KOPT-K1 (cell line): ENCODE measurements around the gene EDNRA.

Source experiments
- H3K27ac ChIP-seq: fragments of 200-600 bp; sonication (generic); 2 replicates; pipeline ENCODE4 v1.5.1; 2016; ENCODE audit warnings: antibody characterized with exemption, mild to moderate bottlenecking, low read depth, low read length; ENCODE audit not compliant: poor library complexity, severe bottlenecking
- H3K36me3 ChIP-seq: fragments of 200-600 bp; sonication (generic); 2 replicates; pipeline ENCODE4 v1.5.1; 2017; ENCODE audit warnings: antibody characterized with exemption, mild to moderate bottlenecking, low read length, moderate library complexity; ENCODE audit not compliant: insufficient read depth
- H3K9me3 ChIP-seq: fragments of 200-600 bp; sonication (generic); 2 replicates; pipeline ENCODE4 v1.5.1; 2017; ENCODE audit warnings: antibody characterized with exemption, low read length, mild to moderate bottlenecking; ENCODE audit not compliant: insufficient read depth, poor library complexity, severe bottlenecking

Gene EDNRA

DNA sequence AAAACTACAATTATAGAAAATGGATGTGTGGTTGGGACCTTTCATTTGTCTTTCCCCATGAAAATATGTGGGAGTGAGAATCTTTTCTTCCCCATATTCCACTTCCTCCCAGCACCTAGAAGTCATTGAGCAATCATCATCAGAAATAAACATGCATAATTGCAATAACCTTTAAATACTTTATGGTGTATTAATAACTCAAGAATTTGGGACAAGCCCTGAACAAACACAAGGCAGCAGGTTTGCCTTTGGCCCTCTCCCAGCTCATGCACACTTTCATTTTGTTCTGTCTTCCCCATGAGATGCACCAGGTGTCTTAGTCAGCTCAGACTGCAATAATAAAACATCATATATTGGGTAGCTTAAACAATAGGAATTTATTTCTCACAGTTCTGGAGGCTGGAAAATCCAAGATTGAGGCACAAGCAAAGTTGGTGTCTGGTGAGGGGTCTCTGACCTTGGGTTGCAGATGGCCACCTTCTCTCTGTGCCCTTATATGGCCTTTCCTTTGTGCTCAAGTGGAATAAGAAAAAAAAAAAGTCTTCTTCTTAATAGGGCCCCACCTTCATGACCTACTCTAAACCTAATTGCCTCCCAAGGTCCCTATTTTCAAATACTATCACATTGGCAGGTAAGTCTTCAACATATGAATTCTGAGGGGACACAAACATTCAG is 101.6 kb downstream of the EDNRA start:
- Histone ChIP-seq H3K27ac (no peak overlapping the region), H3K36me3 (no peaks in the 10 kb centered on the region), H3K9me3 (peaks cover 11% of the 10 kb centered on the region)

DNA sequence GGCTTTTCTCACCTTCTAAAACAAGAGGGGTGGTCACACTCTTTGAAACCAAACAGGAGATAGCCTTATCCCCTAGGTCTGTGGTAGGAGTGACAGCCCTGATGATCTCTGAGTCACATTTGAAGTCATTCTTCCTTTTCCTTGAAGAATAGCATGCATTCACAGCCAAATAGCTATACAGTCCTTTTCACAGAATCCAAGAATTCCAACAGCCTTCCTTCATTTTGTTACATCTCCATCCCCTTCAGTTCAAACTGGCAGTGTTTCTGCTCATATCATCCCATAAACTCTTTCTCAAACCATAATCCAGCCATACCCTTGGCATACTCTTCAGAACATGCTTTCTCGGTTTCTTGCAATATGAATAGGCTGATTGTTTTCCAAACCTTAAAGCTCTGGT is 103.0 kb downstream of the EDNRA start:
- Histone ChIP-seq H3K27ac (no peak overlapping the region), H3K9me3 (peaks cover 11% of the 10 kb centered on the region), H3K36me3 (no peaks in the 10 kb centered on the region)

DNA sequence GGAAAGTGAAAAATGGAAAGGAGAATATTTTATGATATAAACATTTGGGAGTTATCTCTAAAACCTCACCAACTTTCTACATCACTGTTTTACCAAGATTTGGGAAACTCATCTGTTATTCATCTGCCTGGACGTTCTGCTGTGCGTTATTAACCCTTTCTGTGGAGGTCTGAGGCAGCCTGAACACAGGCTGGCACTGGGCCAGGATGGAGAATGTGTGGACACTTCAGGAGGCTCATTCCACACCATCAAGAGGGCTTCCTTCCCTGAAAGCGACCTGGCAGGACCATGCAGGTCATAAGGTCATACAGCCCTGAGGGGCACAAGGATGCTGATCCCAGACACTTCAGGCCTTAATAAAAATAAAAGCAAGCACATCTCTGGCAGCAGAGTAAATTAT is 105.1 kb downstream of the EDNRA start:
- no peak overlapping the region for H3K27ac ChIP-seq
- peaks cover 11% of the 10 kb centered on the region for H3K9me3 ChIP-seq
- no peaks in the 10 kb centered on the region for H3K36me3 ChIP-seq

DNA sequence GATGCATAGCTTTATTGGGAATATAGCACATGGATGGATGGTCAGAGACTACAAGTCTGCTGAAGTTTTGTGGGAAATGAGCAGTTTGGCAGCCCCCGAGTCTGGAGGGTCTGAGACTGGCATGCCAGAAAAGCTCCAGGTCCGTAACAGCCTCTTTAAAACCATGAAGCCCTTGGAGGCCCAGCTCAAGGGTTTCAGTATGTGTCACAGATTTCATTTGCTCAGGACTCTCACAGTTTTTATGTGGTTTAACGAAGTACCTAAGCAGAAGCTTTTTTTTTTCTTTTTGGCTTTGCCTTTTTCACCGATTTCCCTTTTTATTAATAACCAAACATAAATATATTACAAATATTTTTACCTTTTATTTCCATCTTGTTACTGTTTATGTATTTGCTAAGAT is 105.7 kb downstream of the EDNRA start:
- H3K27ac ChIP-seq, result no peak overlapping the region
- H3K36me3 ChIP-seq, result no peaks in the 10 kb centered on the region
- peaks cover 11% of the 10 kb centered on the region for H3K9me3 ChIP-seq

DNA sequence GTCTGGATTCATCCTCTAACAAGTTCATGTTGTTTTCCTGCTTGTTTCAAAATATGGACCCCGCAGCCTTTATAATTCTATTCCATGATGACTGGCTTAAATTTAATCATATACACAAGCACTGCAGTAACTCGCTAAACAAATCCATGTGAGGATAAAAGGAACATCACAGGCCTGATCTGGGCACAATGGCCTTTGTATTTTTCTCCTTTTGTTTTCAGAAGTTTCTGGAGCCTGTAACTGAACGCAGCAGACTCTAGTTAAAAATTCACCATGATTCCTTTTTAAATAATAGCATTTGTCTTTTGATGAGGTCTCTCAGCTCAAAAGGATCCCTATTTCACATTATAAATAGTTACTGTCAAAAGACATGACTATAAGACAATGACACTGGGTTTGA is 106.1 kb downstream of the EDNRA start:
- Histone ChIP-seq H3K9me3 (peaks cover 11% of the 10 kb centered on the region), H3K27ac (no peak overlapping the region), H3K36me3 (no peaks in the 10 kb centered on the region)

DNA sequence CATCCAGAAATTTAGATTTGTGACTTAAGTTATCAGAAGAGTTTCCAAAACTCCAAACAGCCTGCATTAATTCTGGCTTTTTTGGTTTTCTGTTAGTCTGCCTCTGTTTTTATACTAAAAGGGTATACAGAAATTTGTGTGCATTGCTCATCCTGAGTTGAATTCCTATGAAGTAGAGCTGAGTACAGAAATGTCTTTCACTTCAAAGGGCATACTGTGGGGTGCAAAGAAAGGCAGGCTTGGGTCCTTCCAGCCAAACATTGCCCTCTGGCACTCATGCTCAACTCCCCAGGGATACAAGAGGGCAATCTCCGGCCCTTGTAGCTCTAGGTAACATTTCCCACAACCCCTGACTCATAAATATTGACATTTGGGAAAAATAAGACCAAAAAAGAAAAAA is 108.7 kb downstream of the EDNRA start:
- Histone ChIP-seq H3K36me3 (no peaks in the 10 kb centered on the region), H3K9me3 (peaks cover 8% of the 10 kb centered on the region), H3K27ac (no peak overlapping the region)

DNA sequence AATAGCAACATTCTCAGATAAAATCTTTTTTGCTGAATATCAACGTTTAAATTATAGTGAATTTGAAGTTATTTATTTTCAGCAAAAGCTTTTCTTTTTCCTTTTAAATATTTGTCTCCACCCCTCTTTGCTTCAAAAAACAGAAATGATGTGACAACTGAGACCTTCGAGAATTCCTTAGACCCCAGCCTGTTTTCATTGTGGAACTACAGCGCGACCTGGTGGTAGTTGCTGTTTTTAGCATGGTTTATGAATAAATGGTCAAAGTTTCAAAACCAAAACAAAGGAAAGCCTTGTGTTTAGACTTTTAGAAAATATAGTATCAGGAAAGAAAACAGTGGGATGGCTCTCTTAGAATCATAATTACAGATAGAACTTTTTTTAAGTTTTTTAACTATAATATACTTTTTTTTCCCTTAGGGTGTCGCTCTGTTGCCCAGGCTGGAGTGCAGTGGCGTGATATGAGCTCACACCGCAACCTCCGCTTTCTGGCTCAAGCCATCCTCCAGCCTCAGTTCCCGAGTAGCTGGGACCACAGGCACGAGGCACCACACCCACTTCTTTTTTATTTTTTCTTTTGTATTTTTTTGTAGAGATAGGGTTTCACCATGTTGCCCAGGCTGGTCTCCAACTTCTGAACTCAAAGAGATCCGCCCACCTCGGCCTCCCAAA is 109.5 kb downstream of the EDNRA start:
- Histone ChIP-seq H3K27ac (no peak overlapping the region), H3K9me3 (no peaks in the 10 kb centered on the region), H3K36me3 (no peaks in the 10 kb centered on the region)

DNA sequence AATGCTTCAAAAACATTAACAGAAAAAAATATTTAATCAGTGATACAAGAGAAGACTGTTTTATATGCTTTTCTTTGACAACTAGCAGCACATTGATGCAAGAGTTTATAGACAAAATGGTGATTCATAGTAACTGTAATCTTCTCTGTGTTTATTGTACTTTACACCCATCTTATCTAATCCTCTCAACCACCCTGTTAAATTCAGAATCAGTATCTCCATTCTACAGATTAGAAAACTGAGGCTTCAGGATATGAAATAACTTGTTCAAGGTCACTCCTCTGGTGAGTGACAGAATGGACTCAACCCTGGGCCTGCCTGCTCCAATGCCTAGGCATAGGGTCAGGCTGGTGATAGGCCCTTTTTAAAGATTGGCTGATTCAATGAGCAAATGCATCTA is 110.2 kb downstream of the EDNRA start:
- Histone ChIP-seq H3K36me3 (no peaks in the 10 kb centered on the region), H3K9me3 (no peaks in the 10 kb centered on the region), H3K27ac (no peak overlapping the region)

DNA sequence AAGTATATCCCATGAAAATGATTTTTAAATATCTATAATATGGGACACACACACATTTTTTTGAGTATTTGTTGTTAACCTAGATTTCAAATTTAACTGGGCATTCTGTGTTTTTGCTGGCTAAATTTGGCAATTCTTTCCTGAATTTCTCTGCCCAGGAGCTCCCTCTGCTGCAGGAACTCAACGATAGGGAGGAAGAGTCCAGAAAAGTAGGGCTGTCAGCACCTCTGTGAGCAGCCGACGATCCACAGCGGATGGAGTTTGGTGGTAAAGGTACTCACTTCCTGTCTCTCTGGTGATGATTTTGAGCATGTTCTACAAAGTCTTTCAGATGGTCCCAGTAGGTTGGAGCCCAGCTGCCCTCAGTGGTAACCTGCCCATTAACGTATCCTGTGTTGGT is 113.2 kb downstream of the EDNRA start:
- H3K9me3 ChIP-seq, result no peaks in the 10 kb centered on the region
- no peak overlapping the region for H3K27ac ChIP-seq

More for the DNA sequence above, 113.2 kb downstream of the EDNRA start:
- H3K36me3 ChIP-seq, result no peaks in the 10 kb centered on the region
